Spinal cord (tissue), 10 donors: Measurements from ENCODE around the gene NDUFB5. TPM values are rescaled to one million over a fixed set of nuclear protein-coding genes. Genes with fewer than 3 reads are reported as not detected.

Experiments used
- DNase-seq, 6 donors: peaks; one replicate each; pipeline versions ENCODE4 v3.0.0 to v3.0.0-alpha.2; 2013 to 2015; ENCODE audit warnings: low spot score in 6 of 6, low read depth in 4 of 6
- H3K27ac ChIP-seq: one replicate; pipeline ENCODE4 v1.5.1; 2013; ENCODE audit warnings: low read depth, low read length, control low read depth
- H3K27me3 ChIP-seq: one replicate; pipeline ENCODE4 v1.6.1; 2013; ENCODE audit warnings: low read length; ENCODE audit not compliant: control insufficient read depth, insufficient read depth
- H3K36me3 ChIP-seq: one replicate; pipeline ENCODE4 v1.6.1; 2013; ENCODE audit warnings: low read length; ENCODE audit not compliant: control insufficient read depth, insufficient read depth
- H3K4me1 ChIP-seq: one replicate; pipeline ENCODE4 v1.6.1; 2013; ENCODE audit warnings: low read length; ENCODE audit not compliant: control insufficient read depth, insufficient read depth
- H3K4me3 ChIP-seq: one replicate; pipeline ENCODE4 v1.5.1; 2013; ENCODE audit warnings: low read depth, low read length, control low read depth
- H3K9me3 ChIP-seq: one replicate; pipeline ENCODE4 v1.6.1; 2013; ENCODE audit warnings: low read length; ENCODE audit not compliant: control insufficient read depth, insufficient read depth
- WGBS: methylation state at CpG from one replicate; pipeline ENCODE4 v1.1.5; 2013; ENCODE audit warnings: missing lambda C conversion rate; ENCODE audit not compliant: insufficient coverage; 5-methylcytosine and 5-hydroxymethylcytosine counted together
- polyA plus RNA-seq, 2 donors: library from polyadenylated mRNA; unstranded; fragments of 120-200 nt; gene quantifications; one replicate each; pipeline ENCODE4 v1.2.1, GENCODE V29; 2013; ENCODE audit not compliant: insufficient read length in 2 of 2
- total RNA-seq, 2 donors: library from RNA; depleted of rRNA in 1 of 2; stranded (reverse); fragments of 120-200 nt in 1 of 2; fragments of >200 nt in 1 of 2; gene quantifications; one replicate each; pipeline versions ENCODE4 v1.2.3 to v1.2.4, GENCODE V29; 2013 to 2014
- donor health status: healthy.

Gene NDUFB5
- total and polyA plus RNA-seq, 4 donors: 151 to 182 (median 174) TPM

GRCh38 chr3:179590669-179591068, 13.9 kb upstream of the NDUFB5 start:
- no peaks in the 10 kb centered on the region for H3K4me1 ChIP-seq
- H3K36me3 ChIP-seq: peaks cover 22% of the 10 kb centered on the region
- DNase-seq: no peak
- no peaks in the 10 kb centered on the region for H3K9me3 ChIP-seq
- H3K4me3 ChIP-seq: no peak overlapping the region
- H3K27ac ChIP-seq: no peak overlapping the region
- H3K27me3 ChIP-seq: no peaks in the 10 kb centered on the region
- WGBS: no CpG with 5 or more reads among the region's 2 CpGs

GRCh38 chr3:179591313-179591712, 13.3 kb upstream of the NDUFB5 start:
- H3K4me3 ChIP-seq: no peak overlapping the region
- no peaks in the 10 kb centered on the region for H3K9me3 ChIP-seq
- H3K36me3 ChIP-seq: peaks cover 22% of the 10 kb centered on the region
- DNase-seq: no peak
- no peaks in the 10 kb centered on the region for H3K4me1 ChIP-seq
- no CpG with 5 or more reads among the region's 1 CpG for WGBS
- no peak overlapping the region for H3K27ac ChIP-seq
- H3K27me3 ChIP-seq: no peaks in the 10 kb centered on the region

- no peak for DNase-seq
- Histone ChIP-seq H3K27me3 (no peaks in the 10 kb centered on the region), H3K9me3 (no peaks in the 10 kb centered on the region), H3K27ac (no peak overlapping the region), H3K36me3 (peaks cover 35% of the 10 kb centered on the region), H3K4me1 (peaks cover 5% of the 10 kb centered on the region), H3K4me3 (no peak overlapping the region)
- WGBS: 93% methylated on average over 2 of the region's 4 CpGs
These were observed 5.1 kb upstream of the NDUFB5 start for GRCh38 chr3:179599531-179599930.

- Histone ChIP-seq H3K9me3 (no peaks in the 10 kb centered on the region), H3K27ac (no peak overlapping the region), H3K27me3 (no peaks in the 10 kb centered on the region), H3K4me3 (peak overlapping the region; percentile 100), H3K4me1 (peaks cover 18% of the 10 kb centered on the region), H3K36me3 (peaks cover 26% of the 10 kb centered on the region)
- WGBS: no CpG with 5 or more reads among the region's 4 CpGs
- DNase-seq: no peak
These were observed 1.3 kb upstream of the NDUFB5 start for GRCh38 chr3:179603321-179603720.

GRCh38 chr3:179603831-179604230, 763 bp upstream of the NDUFB5 start:
- peaks cover 22% of the 10 kb centered on the region for H3K36me3 ChIP-seq
- no peaks in the 10 kb centered on the region for H3K9me3 ChIP-seq
- WGBS: no CpG with 5 or more reads among the region's 3 CpGs
- no peaks in the 10 kb centered on the region for H3K27me3 ChIP-seq
- H3K27ac ChIP-seq: peak overlapping the region; percentile 97
- peak overlapping the region; percentile 100 for H3K4me3 ChIP-seq
- H3K4me1 ChIP-seq: peaks cover 18% of the 10 kb centered on the region
- DNase-seq: peak in 1 of 6 donors; percentile 1

- H3K4me3 ChIP-seq: no peak overlapping the region
- H3K9me3 ChIP-seq: no peaks in the 10 kb centered on the region
- no peak for DNase-seq
- WGBS: no CpG with 5 or more reads among the region's 4 CpGs
- peaks cover 18% of the 10 kb centered on the region for H3K4me1 ChIP-seq
- H3K27me3 ChIP-seq: no peaks in the 10 kb centered on the region
- H3K36me3 ChIP-seq: peaks cover 13% of the 10 kb centered on the region
- no peak overlapping the region for H3K27ac ChIP-seq
These were observed 2.0 kb downstream of the NDUFB5 start for GRCh38 chr3:179606534-179607085.

GRCh38 chr3:179608931-179609720, 4.5 kb downstream of the NDUFB5 start:
- 92% methylated on average over 1 of the region's 6 CpGs for WGBS
- H3K4me1 ChIP-seq: peaks cover 13% of the 10 kb centered on the region
- no peak for DNase-seq

GRCh38 chr3:179610066-179610465, 5.5 kb downstream of the NDUFB5 start:
- Histone ChIP-seq H3K4me3 (no peak overlapping the region), H3K4me1 (peaks cover 13% of the 10 kb centered on the region), H3K9me3 (no peaks in the 10 kb centered on the region), H3K27ac (no peak overlapping the region), H3K27me3 (no peaks in the 10 kb centered on the region), H3K36me3 (peaks cover 12% of the 10 kb centered on the region)
- no CpG with 5 or more reads among the region's 4 CpGs for WGBS
- DNase-seq: no peak

More at GRCh38 chr3:179608931-179609720, 4.5 kb downstream of the NDUFB5 start:
- Histone ChIP-seq H3K9me3 (no peaks in the 10 kb centered on the region), H3K27ac (no peak overlapping the region), H3K4me3 (no peak overlapping the region), H3K27me3 (no peaks in the 10 kb centered on the region), H3K36me3 (peaks cover 12% of the 10 kb centered on the region)

GRCh38 chr3:179613807-179614206, 9.2 kb downstream of the NDUFB5 start:
- no peak for DNase-seq
- no CpG with 5 or more reads among the region's 2 CpGs for whole genome bisulfite sequencing

More at GRCh38 chr3:179613807-179614206, 9.2 kb downstream of the NDUFB5 start:
- Histone ChIP-seq H3K27me3 (no peaks in the 10 kb centered on the region), H3K36me3 (peaks cover 18% of the 10 kb centered on the region), H3K9me3 (no peaks in the 10 kb centered on the region), H3K4me3 (no peak overlapping the region), H3K27ac (no peak overlapping the region), H3K4me1 (no peaks in the 10 kb centered on the region)
